ENCODE data around the gene TMEM258. TPM values are rescaled to one million over a fixed set of nuclear protein-coding genes. Genes with fewer than 3 reads are reported as not detected.

The TMEM258 gene
- total RNA-seq, 2 experiments from 2014 or later, result 191 to 192 TPM

- Mint-ChIP-seq H3K4me1 (ENCODE audit: low read depth) (peaks cover under 1% of the 10 kb centered on the region), H3K36me3 (no peaks in the 10 kb centered on the region), H3K27me3 (peaks cover 1% of the 10 kb centered on the region), H3K27ac (no peak overlapping the region), H3K9me3 (no peaks in the 10 kb centered on the region), H3K4me3 (no peak overlapping the region)
- ChIA-PET CTCF (interaction anchor here (1.6 kb wide), 1 partner anchor 15 kb away, joined by 4 read pairs; no protein-coding TSS in a partner anchor), POLR2A (no interaction called here)
- no peak for DNase-seq
- intact Hi-C loops (cut with micrococcal nuclease), result no loop called here
These were observed 30.2 kb downstream of the TMEM258 start for GRCh38 chr11:61762223-61762615.

GRCh38 chr11:61761440-61762222 is 30.8 kb downstream of the TMEM258 start:
- peaks cover 4% of the 10 kb centered on the region for H3K4me1 Mint-ChIP-seq (ENCODE audit: low read depth)
- H3K36me3 Mint-ChIP-seq, result no peaks in the 10 kb centered on the region
- DNase-seq, result no peak
- no peak overlapping the region for H3K4me3 Mint-ChIP-seq
- no peaks in the 10 kb centered on the region for H3K9me3 Mint-ChIP-seq
- intact Hi-C loops (cut with micrococcal nuclease), result no loop called here
- POLR2A ChIA-PET, result no interaction called here
- CTCF ChIA-PET, result interaction anchor here (1.6 kb wide), 1 partner anchor 14 kb away, joined by 4 read pairs; no protein-coding TSS in a partner anchor
- H3K27me3 Mint-ChIP-seq, result peaks cover 1% of the 10 kb centered on the region
- no peak overlapping the region for H3K27ac Mint-ChIP-seq

GRCh38 chr11:61760946-61761345 is 31.5 kb downstream of the TMEM258 start:
- CTCF ChIA-PET, result interaction anchor here (0.6 to 1.6 kb wide), 2 partner anchors 13 to 586 kb away, joined by 4 read pairs; no protein-coding TSS in a partner anchor
- H3K27me3 Mint-ChIP-seq, result peaks cover 1% of the 10 kb centered on the region
- intact Hi-C loops (cut with micrococcal nuclease), result no loop called here

GRCh38 chr11:61757213-61757862 is 35.1 kb downstream of the TMEM258 start:
- DNase-seq, result no peak
- Mint-ChIP-seq H3K9me3 (no peaks in the 10 kb centered on the region), H3K4me3 (no peak overlapping the region), H3K27me3 (peaks cover 11% of the 10 kb centered on the region), H3K27ac (no peak overlapping the region), H3K4me1 (ENCODE audit: low read depth) (peaks cover 16% of the 10 kb centered on the region), H3K36me3 (no peaks in the 10 kb centered on the region)
- intact Hi-C loops (cut with micrococcal nuclease), result loop anchor here (2.0 kb wide), 1 partner anchor 19 kb away; no protein-coding TSS in a partner anchor
- ChIA-PET POLR2A (no interaction called here), CTCF (interaction anchor here (1.1 kb wide), 1 partner anchor 10 kb away, joined by 3 read pairs; no protein-coding TSS in a partner anchor)

More at GRCh38 chr11:61760946-61761345, 31.5 kb downstream of the TMEM258 start:
- H3K36me3 Mint-ChIP-seq, result no peaks in the 10 kb centered on the region
- no peak overlapping the region for H3K27ac Mint-ChIP-seq
- POLR2A ChIA-PET, result no interaction called here
- no peak for DNase-seq
- peaks cover 9% of the 10 kb centered on the region for H3K4me1 Mint-ChIP-seq (ENCODE audit: low read depth)
- H3K9me3 Mint-ChIP-seq, result no peaks in the 10 kb centered on the region
- H3K4me3 Mint-ChIP-seq, result no peak overlapping the region

GRCh38 chr11:61756452-61757212 is 35.8 kb downstream of the TMEM258 start:
- H3K4me1 Mint-ChIP-seq (ENCODE audit: low read depth), result peaks cover 18% of the 10 kb centered on the region
- H3K4me3 Mint-ChIP-seq, result no peak overlapping the region
- H3K36me3 Mint-ChIP-seq, result no peaks in the 10 kb centered on the region
- peaks cover 15% of the 10 kb centered on the region for H3K27me3 Mint-ChIP-seq
- no peaks in the 10 kb centered on the region for H3K9me3 Mint-ChIP-seq
- DNase-seq, result peak; percentile 69
- POLR2A ChIA-PET, result no interaction called here
- CTCF ChIA-PET, result no interaction called here
- intact Hi-C loops (cut with micrococcal nuclease), result loop anchor here (2.0 kb wide), 1 partner anchor 20 kb away; no protein-coding TSS in a partner anchor
- no peak overlapping the region for H3K27ac Mint-ChIP-seq

- Mint-ChIP-seq H3K9me3 (no peaks in the 10 kb centered on the region), H3K27me3 (peaks cover 19% of the 10 kb centered on the region), H3K4me1 (ENCODE audit: low read depth) (peaks cover 18% of the 10 kb centered on the region), H3K27ac (no peak overlapping the region), H3K36me3 (no peaks in the 10 kb centered on the region), H3K4me3 (no peak overlapping the region)
- DNase-seq, result no peak
- intact Hi-C loops (cut with micrococcal nuclease), result loop anchor here (2.0 kb wide), 1 partner anchor 21 kb away; no protein-coding TSS in a partner anchor
- ChIA-PET CTCF (no interaction called here), POLR2A (no interaction called here)
These were observed 36.3 kb downstream of the TMEM258 start for GRCh38 chr11:61756147-61756451.

GRCh38 chr11:61754534-61755482 is 37.6 kb downstream of the TMEM258 start:
- no peak for DNase-seq
- no peaks in the 10 kb centered on the region for H3K9me3 Mint-ChIP-seq
- POLR2A ChIA-PET, result no interaction called here
- no peak overlapping the region for H3K27ac Mint-ChIP-seq
- intact Hi-C loops (cut with micrococcal nuclease), result no loop called here
- peaks cover 24% of the 10 kb centered on the region for H3K27me3 Mint-ChIP-seq
- CTCF ChIA-PET, result no interaction called here
- no peaks in the 10 kb centered on the region for H3K36me3 Mint-ChIP-seq
- H3K4me3 Mint-ChIP-seq, result no peak overlapping the region
- H3K4me1 Mint-ChIP-seq (ENCODE audit: low read depth), result peaks cover 18% of the 10 kb centered on the region

DNA sequence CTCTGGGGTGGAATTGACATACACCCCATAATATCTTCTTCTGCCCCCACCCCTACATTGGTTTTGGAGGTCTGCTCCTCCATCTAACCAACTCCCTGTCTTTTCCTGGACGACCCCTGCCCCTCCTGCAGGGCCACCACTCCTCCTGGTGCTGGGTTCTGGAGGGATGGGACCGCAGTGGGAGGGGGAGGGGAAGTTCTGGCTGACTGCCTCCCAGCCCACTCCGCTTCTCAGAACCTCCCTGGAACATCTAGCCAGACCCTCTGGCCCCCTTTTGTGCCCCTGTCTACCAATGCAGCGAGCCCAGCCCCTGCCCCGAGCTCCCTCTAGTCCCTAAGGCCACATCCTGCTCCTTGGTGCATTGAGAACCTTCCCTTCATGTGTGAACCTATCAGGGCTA is 38.7 kb downstream of the TMEM258 start:
- no peak overlapping the region for H3K4me3 Mint-ChIP-seq
- intact Hi-C loops (cut with micrococcal nuclease), result no loop called here
- H3K27me3 Mint-ChIP-seq, result peaks cover 28% of the 10 kb centered on the region
- H3K4me1 Mint-ChIP-seq (ENCODE audit: low read depth), result peaks cover 18% of the 10 kb centered on the region
- CTCF ChIA-PET, result interaction anchor here (1.2 kb wide), 2 partner anchors 20 to 354 kb away, joined by 3 read pairs; no protein-coding TSS in a partner anchor
- H3K27ac Mint-ChIP-seq, result no peak overlapping the region
- no peaks in the 10 kb centered on the region for H3K9me3 Mint-ChIP-seq
- DNase-seq, result no peak
- POLR2A ChIA-PET, result no interaction called here
- H3K36me3 Mint-ChIP-seq, result no peaks in the 10 kb centered on the region

DNA sequence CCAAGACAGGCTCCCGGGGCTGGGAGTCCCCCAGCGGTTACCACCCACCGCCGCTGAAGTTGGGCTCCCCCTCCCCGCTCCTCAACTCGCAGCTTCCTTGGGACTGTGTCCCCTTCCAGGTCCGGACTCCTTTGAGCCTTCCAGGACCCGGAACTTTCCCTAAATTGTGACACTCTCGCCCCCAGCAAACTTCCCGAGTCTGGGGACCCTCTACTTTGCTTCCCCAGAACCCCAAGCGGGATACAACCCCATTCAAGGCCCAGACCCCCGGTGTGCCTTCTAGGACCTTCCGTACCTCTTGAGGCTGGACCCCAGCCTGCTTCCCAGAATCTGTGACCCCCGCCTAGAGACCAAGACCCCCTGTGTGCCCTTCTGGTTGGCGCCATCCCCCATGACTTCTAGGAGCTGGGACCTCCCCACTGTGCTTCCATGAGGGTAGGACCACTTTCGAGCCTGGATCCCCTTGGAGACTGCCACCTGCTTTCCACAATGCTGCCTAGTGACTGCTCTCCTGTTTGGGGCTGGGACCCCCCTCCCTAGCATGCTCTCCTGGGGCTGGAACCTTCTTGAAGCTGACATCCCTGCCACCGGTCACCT is 39.4 kb downstream of the TMEM258 start:
- DNase-seq, result no peak
- Mint-ChIP-seq H3K36me3 (no peaks in the 10 kb centered on the region), H3K4me1 (ENCODE audit: low read depth) (peaks cover 18% of the 10 kb centered on the region), H3K27ac (no peak overlapping the region), H3K9me3 (no peaks in the 10 kb centered on the region), H3K4me3 (peak overlapping the region; percentile 37), H3K27me3 (peaks cover 28% of the 10 kb centered on the region)
- ChIA-PET POLR2A (no interaction called here), CTCF (interaction anchor here (1.2 kb wide), 2 partner anchors 20 to 355 kb away, joined by 3 read pairs; no protein-coding TSS in a partner anchor)
- intact Hi-C loops (cut with micrococcal nuclease), result no loop called here

- Mint-ChIP-seq H3K9me3 (no peaks in the 10 kb centered on the region), H3K4me3 (peak within 1 kb of the TSS; percentile 49), H3K36me3 (no peaks in the 10 kb centered on the region), H3K27ac (no peak within 1 kb of the TSS), H3K4me1 (ENCODE audit: low read depth) (peaks cover 18% of the 10 kb centered on the region), H3K27me3 (peaks cover 28% of the 10 kb centered on the region)
- ChIA-PET CTCF (interaction anchor here (0.8 to 1.7 kb wide), 3 partner anchors 19 to 45 kb away, joined by 3 read pairs; partner anchors contain the start of genes FEN1 and TMEM258), POLR2A (no interaction called here)
- peak; percentile 71 for DNase-seq
- intact Hi-C loops (cut with micrococcal nuclease), result no loop called here
These were observed 40.1 kb downstream of the TMEM258 start, which contains the start of gene MYRF for GRCh38 chr11:61752117-61752924. Gene MYRF (plus strand): TSS chr11:61752636. CDS start chr11:61752745, 109 bp downstream.
